Measurements from ENCODE around the gene NRSN1.
"Not testable (repeated sequence)": the region's sequence is repeated elsewhere in the genome, so short reads cannot be mapped to it uniquely, and the experiment has no call there.

NRSN1 gene

GRCh38 chr6:24142733-24143132 is 16.7 kb downstream of the NRSN1 start:
- DNase-seq (ENCODE audit: low read depth in 2 of 2), result not testable (repeated sequence)

DNA sequence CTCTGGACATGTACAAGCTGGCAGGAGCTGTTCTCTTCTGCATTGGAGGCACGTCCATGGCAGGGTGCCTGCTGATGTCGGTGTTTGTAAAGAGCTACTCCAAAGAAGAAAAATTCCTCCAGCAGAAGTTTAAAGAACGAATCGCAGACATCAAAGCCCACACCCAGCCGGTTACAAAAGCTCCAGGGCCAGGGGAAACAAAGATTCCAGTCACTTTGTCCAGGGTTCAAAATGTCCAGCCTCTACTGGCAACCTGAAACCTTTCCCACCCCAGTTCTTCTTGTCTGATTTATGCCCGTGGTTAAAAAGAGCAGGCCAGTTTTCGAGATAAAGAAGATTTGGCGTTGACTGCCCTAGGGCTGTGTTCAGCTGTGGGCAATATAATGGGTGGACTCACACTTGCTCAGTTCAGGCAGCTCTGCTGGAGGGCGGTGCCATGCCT is 19.7 kb downstream of the NRSN1 start:
- no peak for DNase-seq (ENCODE audit: low read depth in 2 of 2)

- DNase-seq (ENCODE audit: low read depth in 2 of 2), result no peak
These were observed 20.9 kb downstream of the NRSN1 start for GRCh38 chr6:24146871-24147270.

DNA sequence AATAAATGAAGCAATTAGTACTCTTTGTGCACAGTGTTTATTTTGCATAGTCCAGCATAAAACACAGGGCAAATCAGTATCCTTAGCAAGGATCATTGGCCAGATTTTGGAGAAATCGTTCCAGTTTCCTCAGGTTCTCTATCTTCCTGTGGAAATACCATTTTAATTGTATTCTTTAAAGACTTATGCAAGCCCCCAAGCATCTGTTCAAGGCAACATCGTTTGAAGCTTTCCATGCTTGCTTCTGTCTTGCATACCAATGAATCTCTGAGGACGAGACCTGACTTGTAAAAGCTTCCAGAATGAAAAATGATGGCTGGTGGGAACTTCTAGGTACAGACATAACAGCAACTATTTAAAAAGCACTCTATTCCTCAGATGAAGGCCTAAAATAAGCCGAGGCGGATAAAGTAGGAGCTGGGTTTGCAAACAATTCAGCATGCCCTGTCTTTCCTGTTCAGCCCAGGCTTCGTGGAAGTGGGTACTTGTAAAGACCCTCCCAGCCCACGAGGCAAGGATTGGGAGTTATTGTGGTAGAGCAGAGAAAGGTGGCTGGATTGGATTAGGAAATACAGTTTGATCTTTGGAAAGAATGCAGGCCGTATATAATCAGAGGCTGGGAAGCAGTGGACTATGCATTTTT is 21.6 kb downstream of the NRSN1 start:
- no peak for DNase-seq (ENCODE audit: low read depth in 2 of 2)

GRCh38 chr6:24148154-24148570 is 22.1 kb downstream of the NRSN1 start:
- no peak for DNase-seq (ENCODE audit: low read depth in 2 of 2)

- DNase-seq (ENCODE audit: low read depth in 2 of 2), result no peak
These were observed 22.7 kb downstream of the NRSN1 start for GRCh38 chr6:24148684-24149083.

GRCh38 chr6:24149296-24149695 is 23.3 kb downstream of the NRSN1 start:
- no peak for DNase-seq (ENCODE audit: low read depth in 2 of 2)

DNA sequence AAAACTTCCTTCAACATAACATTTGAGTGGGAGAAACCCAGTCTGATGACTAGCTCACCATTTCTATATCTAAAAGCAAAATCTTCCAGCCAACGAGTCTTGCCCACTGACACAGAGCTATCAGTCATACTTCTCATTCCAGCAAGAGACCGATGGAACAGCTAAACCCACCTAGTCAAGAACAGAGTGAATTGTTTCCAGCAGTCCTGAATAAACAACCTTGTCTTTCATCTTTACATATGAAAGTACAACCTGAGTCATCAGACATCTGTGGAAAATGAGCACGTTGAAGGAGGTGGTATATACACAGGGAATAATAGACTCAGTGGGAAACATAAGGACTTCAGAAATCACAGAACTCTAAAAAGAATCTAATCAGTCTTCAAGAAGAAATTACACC is 23.8 kb downstream of the NRSN1 start:
- DNase-seq (ENCODE audit: low read depth in 2 of 2), result no peak

GRCh38 chr6:24152014-24152413 is 26.0 kb downstream of the NRSN1 start:
- DNase-seq (ENCODE audit: low read depth in 2 of 2), result no peak

DNA sequence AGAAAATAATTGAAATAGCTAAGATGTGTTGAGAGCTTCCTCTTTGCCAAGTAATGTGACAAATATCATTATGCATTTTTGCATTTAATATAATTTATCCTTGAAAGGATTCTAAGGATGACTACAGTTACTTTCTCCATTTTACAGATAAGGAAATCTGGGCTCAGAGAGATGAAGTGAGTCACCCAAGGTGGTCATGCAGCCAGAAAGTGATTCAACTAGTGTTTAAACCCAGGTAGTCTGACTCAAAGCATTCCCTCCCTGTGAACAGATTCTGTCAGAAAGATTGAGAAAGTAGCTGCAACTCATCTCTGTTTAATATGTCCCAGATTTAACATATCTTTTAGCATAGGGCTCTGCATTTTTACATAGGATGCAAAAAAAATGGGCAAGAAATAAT is 28.1 kb downstream of the NRSN1 start:
- no peak for DNase-seq (ENCODE audit: low read depth in 2 of 2)

- no peak for DNase-seq (ENCODE audit: low read depth in 2 of 2)
These were observed 31.9 kb downstream of the NRSN1 start for GRCh38 chr6:24157886-24158285.

DNA sequence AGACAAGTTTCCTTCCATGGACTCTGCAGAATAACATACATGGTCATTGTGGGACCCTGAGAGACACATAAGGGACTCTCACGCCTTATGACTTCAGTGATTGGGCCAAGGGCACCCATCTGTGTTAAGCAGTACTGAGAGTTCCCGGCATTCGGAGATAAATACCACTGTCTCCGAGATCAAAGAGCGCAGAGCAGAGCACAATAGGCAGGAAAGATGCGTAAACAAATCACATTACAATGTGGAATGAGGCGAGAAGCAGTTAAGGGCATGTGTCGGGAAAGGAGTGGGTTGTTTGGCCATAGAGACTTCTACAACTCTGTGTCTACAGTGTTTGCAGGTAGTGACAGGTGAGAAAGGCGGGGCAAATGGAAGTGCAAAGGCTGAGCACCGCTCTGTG is 57.6 kb downstream of the NRSN1 start:
- no peak for DNase-seq (ENCODE audit: low read depth in 2 of 2)

DNA sequence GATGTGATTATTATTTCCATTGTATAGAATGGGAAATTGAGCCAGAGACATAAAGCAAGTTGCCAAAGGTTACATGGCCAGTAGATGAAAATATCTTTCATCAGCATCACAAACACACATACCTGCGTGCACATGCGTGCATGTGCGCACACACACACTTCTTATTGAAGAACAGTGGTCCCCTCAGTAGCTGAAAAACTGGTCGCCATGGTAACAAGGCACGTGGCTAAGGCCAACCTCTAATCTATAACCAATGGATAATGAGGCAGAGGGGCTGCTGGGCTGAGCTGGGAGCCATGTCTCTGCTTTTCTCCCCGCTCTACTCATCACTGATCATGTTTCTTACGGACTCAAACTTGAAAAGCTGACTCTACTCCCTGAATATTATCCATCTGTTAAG is 60.3 kb downstream of the NRSN1 start:
- DNase-seq (ENCODE audit: low read depth in 2 of 2), result no peak

DNA sequence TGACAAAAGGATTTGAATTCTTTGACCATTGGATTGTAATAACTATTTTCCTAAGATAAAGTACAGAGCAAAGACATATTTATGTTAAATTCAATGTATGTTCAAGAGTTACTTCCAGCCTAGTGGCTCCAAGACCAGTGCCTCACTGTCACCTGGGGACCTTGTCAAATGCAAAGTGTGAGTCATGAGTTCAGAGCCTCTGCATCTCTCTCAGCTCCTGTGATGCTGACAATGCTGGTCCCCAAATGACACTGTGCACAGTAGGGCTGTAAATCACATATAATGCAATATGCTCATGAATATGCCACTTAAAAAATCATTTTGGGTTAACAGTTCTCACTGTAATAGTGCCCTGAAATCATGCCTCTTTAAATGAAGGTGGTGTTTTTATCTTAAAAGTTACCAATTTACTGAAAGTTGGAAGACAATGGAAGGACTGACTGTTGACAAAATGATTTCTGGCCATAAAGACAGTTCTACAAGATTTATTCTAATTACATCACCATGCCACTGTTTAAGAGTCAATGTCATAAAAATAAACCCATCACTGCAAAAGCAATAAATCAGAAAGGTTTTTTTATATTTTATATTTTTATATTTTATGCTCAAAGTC is 62.1 kb downstream of the NRSN1 start:
- DNase-seq (ENCODE audit: low read depth in 2 of 2), result no peak

GRCh38 chr6:24188578-24189080 is 62.6 kb downstream of the NRSN1 start:
- no peak for DNase-seq (ENCODE audit: low read depth in 2 of 2)

DNA sequence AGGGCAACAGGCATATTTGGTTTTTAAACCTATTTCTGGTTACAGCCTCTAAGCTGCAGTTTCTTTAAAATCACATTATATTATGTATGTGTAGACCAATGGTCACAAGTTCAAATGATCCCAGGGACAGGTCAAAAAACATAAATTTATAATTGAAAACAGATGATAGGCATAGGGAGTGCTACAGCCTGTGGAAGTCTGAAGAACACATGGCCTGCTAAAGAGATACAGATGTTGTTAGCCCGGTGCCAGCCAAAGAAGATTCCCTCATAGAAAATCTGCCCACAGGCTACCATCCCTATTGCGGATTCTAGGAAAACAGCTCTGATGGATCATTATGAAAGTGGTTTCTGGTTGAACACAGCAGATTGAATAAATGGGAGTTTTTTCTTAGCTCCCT is 65.3 kb downstream of the NRSN1 start:
- DNase-seq (ENCODE audit: low read depth in 2 of 2), result no peak

DNA sequence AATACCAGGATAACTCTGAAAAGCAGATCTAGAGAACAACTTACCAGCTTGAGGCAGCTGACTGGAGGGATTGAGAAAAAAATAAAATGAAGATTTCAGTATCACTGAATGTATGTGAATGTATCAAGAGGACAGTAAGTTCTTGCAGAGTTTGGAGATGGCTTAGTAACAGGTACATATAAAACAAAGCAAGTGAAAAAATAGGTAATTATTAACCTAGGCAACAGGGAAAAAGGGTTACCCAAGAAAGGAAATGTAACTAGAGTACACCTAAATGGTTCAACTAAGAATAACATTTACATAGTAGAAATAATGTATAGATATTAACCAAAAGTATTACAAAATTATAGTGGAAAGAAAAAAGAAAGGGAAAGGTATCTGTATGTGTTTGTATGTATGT is 67.3 kb downstream of the NRSN1 start:
- no peak for DNase-seq (ENCODE audit: low read depth in 2 of 2)

DNA sequence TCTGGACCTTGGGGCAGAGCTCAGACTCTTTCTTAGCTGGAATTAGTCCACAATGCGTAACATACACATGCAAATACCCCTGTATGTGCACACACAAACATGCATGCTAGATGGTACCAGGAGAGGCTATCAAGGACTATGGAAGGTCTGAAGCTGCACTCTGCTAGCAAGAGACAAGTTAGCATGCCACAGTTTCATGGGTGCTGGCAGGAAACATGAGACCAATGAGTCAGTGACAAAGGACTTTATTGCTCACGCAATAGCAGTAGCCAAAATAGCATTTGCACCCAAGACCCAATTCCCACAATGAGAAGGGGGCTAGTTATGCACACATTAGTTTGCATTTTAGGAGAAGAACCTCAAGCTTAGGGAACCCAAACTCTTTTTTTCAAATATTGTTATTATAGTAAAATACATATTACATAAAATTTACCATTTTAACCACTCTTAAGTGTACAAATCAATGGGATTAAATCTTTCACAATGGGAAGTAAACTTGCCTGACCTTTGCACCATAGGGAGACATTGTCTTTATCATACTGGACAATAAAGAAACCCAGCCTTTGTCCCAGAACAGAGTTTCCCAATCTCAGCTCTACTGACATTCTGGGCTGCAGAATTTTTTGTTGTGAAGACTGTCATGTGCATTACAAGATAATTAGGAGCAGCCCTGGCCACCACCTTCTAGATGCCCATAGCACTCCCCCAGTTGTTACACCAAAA is 69.1 kb downstream of the NRSN1 start:
- DNase-seq (ENCODE audit: low read depth in 2 of 2), result no peak

GRCh38 chr6:24195836-24196597 is 70.0 kb downstream of the NRSN1 start:
- DNase-seq (ENCODE audit: low read depth in 2 of 2), result no peak
